GM21447 (cell line): ENCODE results near the gene NEDD4L.

Source experiments
- ATAC-seq: cut with Tn5 transposase; IDR thresholded peaks from one replicate; pipeline ENCODE4 v1.9.1; 2021; ENCODE audit not compliant: unreplicated experiment

Gene NEDD4L

DNA sequence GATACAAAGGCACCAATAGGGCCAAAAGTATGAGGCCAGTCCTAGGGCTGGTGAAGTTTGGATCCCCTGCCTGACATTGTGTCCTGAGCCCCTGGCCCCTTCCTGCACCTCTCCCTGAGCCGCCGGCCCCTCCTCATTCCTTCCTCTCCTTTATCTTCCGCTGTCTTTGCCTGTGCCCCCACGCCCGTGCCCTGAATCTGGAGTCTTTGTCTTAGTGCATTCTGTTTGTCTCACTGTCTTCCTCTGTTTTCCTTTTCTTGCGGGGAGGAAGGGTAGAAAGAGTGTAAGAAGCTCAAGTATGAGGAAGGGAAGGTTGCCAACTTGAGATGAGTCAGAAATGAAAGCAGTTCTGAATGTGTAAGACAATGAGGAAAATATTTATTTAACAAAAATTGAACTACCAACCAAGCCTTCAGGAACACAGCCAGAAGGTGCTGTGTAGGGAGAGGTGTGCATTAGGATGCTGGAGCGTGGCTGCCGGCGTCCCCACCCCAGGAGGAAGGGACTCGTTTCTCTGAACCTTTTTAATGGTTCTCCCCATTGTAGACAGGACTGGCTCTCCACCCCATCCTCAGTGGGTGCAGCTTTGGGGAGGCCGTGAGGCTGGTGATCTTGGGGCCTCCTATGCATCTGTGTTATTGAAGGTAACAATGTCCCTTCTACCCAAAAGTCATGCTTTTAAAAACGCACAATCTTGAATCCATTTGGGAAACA is 133.1 kb downstream of the NEDD4L start:
- no peak for ATAC-seq

DNA sequence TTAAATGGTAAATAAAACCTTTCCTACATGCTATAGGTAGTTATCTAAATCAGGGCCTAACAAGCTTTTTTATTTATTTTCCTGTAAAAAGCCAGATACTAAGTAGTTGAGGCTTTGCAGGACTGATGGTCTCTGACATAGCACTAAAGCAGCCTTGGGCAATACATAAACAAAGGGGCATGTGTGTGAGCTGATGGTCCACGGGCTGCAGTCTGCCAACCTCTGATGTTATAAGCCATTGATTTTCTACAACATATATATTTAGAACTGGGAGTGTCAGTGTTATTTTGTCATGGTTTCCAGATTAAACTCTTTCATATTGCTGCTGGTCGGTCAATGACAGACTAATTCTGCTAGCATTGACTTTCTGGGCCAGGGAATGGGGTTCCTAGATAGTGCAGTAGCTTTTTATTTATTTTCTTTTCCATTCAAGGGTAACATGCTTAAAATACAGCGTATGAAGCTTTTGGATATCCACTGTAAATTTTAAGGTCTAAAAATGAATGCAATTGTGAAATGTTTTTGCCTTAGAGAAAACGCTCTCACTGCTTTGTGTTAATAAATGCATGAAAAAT is 134.0 kb downstream of the NEDD4L start:
- ATAC-seq, result no peak

DNA sequence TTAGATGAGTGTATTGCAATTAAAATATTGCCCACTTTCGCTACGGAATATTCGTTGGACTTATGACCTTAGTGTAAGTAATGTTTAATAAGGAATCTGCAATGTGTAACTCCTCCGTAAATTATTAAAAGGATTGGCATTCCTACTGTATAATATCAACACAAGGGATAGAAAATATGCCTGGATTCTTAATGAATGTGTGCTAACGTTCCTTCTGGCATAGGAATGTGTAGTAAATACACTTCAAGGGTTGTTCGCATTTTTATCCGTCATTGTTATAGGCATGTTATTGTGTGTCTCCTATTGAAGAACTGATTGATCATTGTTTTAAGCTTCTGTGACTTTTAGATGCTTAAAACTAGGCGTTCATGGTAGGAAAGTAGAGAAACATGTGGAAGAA is 134.5 kb downstream of the NEDD4L start:
- no peak for ATAC-seq

DNA sequence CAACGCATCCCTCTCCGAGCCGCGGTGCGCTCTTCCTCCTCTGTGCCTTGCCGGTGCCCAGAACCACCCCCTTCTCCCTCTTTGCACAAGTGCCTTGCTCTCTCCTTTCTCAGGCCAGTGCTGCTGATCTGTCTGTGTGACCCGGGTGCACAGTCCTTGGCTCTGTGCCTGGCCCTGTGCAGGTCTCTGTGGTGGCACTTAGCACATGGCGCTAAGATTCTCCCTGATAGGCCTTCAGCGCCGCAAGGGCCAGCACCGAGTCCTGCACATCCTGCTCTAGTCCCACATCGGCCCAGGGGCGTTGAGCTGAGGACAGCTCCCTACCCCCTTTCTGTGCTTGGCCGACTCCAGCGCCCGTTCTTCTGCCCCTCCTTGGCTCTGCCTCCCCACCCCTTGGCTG is 136.1 kb downstream of the NEDD4L start:
- ATAC-seq, result no peak

DNA sequence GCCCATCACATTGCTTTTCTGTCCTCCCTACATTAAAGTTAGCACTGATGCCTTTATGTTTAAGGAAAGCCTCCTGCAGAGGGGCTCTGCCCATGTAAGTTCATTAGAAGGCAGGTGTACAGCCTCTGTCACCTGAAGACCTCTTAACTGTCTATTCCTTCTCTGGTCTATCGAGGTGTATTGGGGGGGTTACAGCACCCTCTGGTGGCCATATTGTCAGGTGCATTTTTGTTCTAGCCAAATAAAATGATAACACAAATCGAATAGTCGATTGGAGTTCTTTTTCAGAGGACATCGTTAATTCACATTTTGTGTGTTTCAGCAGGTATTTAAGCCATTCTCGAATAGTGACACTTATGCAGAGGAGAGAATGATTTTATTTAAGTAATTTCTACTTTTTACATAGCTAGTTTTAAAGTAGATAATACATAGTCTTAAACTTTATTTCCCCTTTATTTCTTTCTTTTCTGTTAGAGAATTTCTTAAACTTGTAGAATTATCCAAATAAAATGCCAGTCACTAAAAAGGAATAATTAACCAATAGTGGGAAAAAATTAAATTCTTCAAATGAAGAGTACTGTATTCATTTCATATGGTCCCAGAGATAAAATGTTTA is 136.8 kb downstream of the NEDD4L start:
- no peak for ATAC-seq

DNA sequence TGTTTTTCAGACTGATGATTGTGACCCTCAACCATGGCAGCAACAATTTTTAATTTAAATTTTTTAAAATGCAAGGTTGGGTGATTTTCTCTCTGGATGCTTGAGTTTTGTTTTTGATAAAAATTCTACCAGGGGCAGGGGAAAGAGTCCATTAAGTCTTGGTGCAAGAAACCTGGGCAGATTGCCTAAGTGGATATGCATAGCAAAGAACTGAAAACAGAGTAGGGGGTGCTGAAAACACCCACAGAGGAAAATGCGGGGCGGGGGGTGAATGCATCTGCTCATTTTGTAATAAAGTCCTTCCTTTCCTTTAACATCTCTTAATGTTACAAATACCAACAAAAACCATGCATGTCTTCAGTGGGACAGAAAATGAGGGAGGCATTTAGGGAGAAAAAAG is 138.0 kb downstream of the NEDD4L start:
- no peak for ATAC-seq

DNA sequence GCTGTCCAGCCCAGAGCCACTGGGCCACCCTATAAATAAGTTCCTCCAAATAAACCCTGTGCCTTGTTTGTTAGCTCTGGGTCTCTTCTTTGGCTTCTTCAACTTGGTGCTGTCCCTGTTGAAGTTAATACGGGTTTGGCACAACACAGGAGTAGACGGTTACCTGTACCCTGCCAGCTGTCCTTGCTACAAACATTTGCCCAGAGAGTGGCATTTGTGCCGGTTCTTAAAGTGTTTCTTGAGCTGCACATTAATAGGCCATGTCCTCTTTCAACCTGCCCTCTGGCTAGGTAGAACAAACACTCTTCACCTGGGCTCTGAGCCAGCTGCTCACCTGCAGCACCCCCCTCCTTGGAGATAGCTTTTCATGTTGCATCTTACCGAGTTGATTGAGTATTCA is 139.2 kb downstream of the NEDD4L start:
- ATAC-seq, result no peak

DNA sequence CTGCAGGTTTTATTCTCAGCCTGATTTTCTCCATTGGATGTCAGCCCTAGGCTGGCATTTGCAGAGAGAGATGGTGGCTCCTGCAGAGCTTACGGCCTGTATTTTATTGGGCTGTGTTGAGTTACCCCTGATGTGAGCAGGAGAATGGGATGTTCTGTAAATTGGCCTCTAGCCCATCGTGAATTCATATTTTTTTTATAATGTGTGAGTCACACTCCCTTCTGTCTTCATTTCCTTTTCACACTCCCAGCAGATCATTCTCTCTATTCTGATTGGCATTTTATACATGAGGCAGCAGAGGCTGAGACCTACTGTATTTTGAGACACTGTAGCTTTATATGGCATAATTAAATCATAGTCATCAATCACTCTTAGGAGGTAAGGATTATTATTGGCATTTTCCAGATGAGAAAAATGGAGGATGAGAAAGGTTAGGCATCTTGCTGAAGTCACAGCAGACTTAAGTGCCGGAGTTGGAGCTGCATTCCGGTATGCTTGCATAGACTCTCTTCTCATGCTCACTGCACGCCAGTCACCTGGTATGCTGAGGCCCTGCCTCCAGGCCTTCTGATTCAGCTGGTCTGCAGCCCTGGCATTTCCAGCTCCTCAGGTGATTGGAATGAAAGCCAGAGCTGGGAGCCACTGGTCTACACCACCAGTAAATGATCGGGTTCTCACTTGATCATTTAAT is 142.4 kb downstream of the NEDD4L start:
- ATAC-seq, result no peak

DNA sequence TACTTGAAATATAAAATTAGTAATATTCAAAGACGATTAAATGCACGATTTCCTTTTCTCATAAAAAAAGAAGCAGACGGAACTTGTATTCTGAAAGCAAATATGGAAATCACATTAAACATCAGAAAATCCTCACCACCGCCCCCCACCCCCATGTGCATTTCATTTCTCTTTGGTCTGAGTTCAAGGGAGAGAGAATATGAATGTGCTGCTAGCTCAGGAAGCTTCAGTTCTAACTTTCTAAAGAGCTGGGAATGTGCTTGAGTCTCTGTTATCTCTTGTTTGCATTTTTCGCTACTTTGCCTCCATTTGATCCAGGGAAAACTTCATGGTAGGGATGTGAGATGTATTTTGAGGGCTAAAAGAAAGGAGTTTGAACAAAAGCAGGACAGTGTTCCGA is 143.6 kb downstream of the NEDD4L start:
- no peak for ATAC-seq

DNA sequence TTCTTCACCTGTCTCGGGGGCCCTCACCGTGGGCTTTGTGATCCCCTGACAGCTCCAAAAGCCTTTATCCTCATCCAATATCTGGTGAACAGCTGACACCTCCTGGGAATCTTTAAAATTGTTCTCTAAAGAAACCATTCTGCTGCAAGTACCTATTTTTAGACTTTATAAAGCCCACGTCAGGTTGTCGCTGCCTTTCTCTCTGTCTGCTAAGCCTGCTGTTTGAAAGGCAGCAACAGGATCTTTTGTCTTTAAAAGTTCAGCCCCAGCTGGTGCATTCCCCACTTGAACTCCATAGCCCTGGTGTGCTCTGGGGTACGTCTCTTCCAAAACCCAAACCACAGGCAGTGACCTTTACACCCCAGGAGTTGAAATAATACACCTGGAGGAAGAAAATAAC is 145.0 kb downstream of the NEDD4L start:
- ATAC-seq, result no peak

DNA sequence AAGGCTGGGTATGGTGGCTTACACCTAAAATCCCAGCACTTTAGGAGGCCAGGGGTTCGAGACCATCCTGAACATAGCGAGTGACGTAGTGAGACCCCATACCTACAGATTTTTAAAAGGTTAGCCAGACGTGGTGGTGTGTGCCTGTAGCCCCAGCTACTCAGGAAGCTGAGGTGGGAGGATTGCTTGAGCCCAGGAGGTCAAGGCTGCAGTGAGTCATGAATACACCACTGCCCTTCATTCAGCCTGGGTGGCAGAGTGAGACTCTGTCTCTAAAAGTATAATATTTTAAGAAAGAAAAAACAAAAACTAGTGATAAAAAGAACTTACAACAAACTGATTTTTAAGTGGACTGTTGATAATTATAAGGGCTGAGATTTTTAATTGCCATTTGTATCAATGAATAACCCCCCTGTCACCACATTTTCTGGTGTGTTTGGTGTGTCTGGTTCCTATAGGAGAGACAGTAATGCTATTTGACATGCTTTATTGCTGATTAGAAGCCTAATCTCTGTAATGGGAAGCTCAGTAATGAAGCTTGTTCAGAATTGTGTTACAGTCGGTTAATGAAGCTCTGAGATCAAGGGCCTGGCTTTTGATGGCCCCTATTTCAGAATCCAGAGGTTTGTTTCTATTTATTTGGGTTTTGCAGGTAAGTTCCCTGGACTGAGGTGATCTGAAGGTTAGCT is 147.0 kb downstream of the NEDD4L start:
- ATAC-seq, result no peak

DNA sequence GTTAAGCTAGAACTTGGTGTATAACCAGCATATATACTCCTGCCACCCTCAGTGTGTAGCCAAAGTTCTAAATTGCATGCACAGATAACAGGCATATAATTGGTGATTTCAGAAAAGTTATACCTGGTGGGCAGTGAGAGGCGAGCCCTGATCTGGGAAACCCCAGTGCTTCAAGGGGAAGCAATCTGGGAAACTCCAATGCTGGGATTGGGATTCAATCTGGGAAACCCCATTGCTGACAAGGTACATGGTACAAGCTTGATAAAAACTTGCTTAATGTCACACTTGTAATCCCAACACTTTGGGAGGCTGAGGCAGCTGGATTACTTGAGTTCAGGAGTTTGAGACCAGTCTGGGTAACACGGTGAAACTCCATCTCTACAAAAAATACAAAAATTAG is 147.6 kb downstream of the NEDD4L start:
- ATAC-seq, result no peak

DNA sequence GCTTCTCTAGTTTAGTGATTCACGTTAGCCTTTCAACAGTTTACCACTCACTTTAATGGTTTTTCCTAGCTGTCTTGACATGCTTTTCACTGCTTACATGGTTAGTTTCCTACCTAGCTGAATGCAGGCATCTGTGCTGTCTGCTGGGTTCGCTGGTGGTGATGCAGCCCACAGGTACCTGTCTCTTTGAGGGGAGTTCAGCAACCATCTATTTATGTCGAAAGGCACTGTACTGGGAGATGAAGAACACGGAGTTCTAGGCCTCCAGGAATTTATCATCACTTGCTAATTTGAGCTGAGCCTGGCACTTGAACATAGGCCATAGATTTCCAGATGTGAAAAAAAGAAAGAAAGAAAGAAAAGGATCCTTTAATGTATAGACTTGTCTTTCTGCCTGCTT is 148.5 kb downstream of the NEDD4L start:
- no peak for ATAC-seq

DNA sequence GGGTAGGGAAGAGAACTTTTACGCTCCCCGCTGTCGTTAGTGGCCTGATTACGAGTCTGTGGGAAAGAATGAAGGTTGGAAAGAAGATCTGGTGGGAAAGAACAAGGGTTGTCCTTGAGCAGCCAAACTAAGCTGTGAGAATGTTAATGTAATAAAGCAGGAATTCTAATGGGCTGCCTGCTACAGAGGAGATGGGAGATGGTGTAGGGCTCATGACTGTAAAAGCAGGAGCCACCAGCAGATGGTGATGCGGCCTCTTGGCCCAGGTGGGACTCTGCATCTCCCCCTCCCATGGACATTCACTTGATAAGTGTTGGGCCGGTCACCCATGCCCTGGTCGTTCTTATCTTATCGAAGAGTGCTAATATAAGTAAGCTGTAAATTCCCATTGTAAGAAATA is 150.0 kb downstream of the NEDD4L start:
- no peak for ATAC-seq

DNA sequence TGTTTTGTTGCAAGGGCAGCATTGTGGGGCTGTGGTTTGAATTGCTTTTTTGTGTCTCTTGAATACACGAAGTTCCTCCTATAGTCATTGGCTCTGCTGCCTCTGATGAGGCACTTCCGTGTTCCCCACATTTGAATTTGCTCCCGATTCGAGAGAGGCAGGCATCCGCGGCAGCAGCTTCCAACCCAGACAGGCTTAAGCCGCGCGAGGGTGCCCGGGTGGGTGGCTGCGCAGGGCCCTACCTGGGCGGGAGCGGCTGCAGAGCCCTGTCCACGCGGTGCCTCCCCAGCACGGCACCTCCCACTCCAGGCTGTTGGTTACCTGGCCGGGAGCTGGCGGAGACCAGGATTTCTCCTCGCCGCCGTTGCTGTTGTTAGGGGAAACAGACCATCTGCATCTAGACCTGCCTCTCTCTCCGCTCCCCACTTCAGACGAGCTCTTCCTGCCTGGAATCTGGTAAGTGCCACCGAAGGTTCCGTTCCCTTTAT is 151.3 kb downstream of the NEDD4L start:
- ATAC-seq, result no peak

DNA sequence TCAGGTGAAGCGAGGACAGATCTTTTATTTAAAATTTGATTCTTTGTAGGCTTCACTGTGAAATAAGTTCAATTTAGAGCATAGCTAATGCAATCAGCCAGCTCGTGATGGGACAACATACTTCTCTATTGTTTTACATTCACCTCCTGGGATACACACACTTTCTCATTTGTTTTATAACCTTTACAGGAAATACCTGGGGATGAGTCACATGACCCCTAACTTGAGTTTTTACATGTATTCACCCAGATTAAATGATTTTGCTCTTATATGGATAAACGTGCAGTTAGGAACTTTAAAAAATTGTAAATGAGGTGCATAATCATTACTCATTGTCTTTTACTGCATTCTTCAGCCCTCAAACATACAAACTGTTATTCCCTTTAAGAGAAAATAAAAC is 152.1 kb downstream of the NEDD4L start:
- ATAC-seq, result no peak

DNA sequence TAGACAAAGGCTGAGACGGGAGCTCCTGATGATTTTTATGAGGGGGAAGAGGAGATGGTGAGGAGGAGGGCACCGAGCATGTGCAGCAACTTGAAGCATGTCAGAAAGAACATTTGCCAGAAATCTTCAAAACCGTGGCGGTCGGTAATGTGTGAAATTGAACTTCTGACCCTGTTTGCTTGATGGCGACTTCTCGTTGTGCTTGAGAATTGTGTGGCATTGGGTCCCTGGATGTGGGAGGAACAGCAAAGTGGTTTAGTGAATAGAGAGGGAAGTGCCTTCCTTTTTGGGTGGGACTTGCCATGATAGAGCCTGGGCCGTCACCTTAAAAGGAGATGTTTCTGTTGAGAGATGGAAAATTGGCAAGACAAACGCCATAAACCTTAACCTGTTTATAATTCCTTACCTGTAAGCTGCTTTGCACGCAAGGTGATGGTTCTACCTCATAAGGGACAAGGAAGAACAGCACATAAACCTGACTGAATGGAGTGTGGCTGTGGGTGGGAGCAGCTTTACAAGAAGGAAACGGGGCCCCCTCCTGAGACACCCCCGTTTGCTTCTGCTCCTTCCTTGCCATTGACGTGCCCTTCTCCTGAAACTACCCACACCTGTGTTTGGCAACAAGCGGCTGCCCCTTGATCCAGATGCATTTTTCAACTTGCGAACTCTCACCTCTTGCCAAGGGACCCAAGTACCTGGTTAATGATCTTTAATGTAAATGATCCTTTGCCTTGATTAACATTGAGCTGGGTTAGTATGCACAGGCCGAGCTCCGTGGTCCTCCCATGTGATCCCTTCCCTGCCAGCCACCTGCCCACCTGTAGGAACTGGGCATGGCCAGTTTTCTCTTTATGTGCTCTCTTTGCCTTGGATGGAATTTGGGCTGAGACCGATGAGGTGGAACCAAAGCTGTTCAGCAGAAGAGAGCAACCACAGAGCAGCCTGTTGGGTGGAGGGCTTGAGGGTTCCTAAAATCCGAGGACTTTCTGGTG is 153.2 kb downstream of the NEDD4L start:
- no peak for ATAC-seq

DNA sequence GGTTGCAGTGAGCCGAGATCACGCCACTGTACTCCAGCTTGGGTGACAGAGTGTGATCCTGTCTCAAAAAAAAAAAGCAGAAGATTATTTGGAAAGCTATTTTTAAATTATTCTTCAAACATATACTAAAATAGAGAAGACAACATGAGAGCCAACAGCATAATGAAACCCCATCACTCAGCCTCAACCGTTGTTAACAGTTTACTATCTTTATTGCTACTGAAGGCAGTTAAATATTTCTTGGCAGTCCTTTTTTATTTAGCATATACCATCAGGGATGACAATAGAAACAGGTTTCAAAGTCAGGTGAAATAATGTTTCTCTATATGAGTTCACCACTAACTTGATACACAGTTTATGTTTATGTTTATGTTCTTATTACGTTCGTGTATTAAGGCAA is 157.2 kb downstream of the NEDD4L start:
- no peak for ATAC-seq

DNA sequence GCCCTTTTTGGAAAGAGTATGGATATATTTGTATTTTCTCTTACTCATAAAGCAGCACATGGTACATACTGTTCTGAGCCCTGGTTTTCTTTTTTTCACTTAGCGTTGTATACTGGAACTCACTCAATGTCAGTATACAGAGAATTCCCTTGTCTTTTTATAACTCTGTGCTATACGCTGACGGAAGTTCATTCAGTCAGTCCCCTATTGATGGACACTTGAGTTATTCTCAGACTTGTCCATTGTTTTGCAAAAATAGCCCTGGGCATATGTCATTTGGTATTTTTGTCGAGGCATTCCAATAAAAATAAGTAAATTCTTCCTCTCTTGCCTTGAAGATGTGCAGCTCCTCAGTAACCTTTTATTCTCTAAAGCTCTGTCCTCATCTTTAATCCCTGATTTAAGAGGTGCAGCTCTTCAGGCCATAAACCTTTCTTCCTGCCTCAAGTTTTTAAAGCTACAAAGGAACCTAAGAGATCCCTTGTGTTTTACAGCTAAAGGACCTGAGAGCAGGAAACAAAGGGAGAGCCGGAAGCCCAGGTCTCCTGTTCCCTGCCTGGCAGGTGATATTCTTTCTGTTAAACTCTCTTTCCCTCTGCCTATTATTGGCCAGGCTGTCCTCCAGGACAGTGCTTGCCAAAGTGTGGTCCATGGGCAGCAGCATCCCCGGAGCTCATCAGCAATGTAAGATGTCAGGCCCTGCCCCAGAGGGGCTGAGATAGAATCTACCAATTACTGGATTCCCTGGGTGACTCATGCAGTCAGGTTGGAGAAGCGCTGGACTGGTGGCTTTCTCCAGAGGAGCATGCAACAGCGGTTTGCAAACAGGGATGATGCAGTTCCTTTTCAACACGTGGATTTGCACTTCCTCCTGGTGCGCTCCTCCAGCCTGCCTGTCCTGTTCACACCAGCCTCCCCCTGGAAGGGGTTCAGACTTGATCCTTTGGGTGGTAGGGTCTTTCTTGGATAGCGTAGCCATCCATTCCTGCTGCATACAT is 158.0 kb downstream of the NEDD4L start:
- ATAC-seq, result no peak
